SIG-M5 treated with dmso at 0.1 percent for 504 hours (cell line): ENCODE results near the gene JAKMIP1.
"Not testable (repeated sequence)": the region's sequence is repeated elsewhere in the genome, so short reads cannot be mapped to it uniquely, and the experiment has no call there.

Experiments used
- DNase-seq: peaks from one replicate; lab custom pipeline; 2025; ENCODE audit not compliant: unreplicated experiment; lab: John Stamatoyannopoulos, UW

JAKMIP1 gene

GRCh38 chr4:6150046-6150735 lies 50.2 kb downstream of the JAKMIP1 start:
- no peak for DNase-seq

- no peak for DNase-seq
Observed at GRCh38 chr4:6148506-6149205, 51.7 kb downstream of the JAKMIP1 start.

GRCh38 chr4:6147441-6147840 lies 52.9 kb downstream of the JAKMIP1 start:
- no peak for DNase-seq

- no peak for DNase-seq
Observed at GRCh38 chr4:6143603-6144181, 56.7 kb downstream of the JAKMIP1 start.

DNA sequence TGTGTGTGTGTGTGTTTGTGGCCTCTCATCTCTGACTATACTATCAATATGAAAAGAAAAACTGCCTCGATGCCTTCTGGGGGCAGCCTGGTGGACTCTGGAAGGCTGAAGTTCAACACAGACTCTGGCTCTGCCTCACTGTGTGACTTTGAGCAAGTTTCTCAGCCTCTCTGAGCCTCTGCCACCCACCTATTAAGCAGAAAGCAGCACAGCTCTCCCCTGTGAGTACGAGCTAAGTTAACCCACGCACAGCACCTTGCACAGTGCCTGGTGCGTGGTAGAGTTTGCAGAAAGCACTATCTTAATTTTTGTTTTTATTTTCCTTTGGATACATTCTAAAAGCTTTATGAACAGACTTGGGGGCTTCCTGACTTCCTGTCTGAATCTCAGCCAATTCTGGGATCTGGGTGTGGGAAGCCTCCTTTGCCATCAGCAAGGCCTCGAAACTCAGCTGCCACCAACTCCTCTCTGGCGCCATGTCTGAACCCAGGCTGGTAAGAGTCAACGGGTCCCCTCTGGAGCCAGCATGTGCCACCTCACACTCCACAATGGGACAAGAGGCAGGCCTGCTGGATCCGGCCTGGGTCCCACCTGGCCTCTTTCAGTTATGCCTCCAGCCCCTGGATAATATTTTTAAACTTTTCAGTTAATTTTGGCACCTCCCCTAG lies 57.3 kb downstream of the JAKMIP1 start:
- no peak for DNase-seq

DNA sequence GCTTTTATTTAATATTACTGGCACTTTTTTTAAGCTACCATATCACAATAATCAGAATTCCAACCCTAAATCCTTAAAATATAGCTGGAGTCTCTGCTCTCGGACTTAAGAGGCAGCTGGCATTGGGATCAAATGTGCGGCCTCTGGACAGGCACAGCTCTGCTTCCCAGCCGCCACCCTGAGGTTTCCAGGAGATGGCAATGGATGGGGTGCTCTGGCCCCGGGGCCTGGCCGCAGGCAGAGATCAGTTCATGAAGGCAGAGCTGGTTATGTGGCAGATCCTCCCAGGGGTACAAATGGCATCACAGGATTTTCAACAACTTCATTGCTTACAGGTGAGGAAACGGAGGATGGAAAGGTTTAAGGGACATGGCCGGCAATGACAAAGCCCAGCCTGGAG lies 57.8 kb downstream of the JAKMIP1 start:
- DNase-seq = no peak

- DNase-seq = no peak
Observed at GRCh38 chr4:6141554-6141953, 58.8 kb downstream of the JAKMIP1 start.

DNA sequence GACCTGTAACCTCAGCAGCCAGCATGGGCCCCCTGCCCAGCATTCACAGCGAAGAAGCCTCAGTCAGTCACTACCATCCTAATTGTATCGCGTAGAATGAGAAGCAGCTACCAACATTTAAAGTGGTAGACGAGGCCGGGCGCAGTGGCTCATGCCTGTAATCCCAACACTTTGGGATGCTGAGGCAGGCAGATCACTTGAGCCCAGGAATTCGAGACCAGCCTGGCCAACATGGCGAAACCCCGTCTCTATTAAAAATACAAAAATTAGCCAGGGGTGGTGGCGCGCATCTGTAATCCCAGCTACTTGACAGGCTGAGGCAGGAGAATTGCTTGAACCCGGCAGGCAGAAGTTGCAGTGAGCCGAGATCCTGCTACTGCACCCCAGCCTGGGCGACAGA lies 59.3 kb downstream of the JAKMIP1 start:
- not testable (repeated sequence) for DNase-seq

GRCh38 chr4:6137747-6138135 lies 62.6 kb downstream of the JAKMIP1 start:
- DNase-seq = no peak

DNA sequence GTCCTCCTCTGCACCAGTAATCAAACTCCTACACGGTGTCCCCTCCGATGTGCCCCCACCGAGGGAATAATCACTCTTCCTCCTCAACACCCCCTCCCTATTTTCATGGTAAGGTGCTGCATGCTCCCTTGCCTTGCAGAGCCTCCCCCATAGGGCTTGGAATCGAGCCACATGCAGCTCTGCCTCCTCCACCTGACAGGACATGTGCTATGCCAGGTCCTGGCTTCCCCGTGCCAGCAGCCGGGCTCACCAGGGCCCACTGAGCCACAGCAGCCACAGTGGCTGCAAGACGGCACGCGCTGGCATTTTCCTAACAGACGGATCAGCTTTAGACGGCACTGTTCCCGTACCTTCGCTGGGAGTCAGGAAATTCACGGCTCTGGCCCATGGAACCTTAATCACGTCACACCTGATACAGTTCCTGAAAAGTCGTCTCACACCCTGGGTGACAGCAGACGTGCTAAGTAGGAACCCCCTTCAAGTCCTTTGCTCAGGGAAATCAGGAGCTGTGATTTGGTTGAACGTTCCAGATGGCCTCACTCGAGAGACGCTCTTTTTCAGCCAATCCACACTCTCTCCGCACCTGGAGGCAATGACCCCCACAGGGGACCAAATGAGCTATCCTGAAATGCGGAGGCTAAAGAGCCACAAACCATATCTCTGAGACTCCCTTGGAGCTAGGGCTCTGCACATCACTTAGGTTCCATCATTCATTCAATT lies 63.2 kb downstream of the JAKMIP1 start:
- no peak for DNase-seq

DNA sequence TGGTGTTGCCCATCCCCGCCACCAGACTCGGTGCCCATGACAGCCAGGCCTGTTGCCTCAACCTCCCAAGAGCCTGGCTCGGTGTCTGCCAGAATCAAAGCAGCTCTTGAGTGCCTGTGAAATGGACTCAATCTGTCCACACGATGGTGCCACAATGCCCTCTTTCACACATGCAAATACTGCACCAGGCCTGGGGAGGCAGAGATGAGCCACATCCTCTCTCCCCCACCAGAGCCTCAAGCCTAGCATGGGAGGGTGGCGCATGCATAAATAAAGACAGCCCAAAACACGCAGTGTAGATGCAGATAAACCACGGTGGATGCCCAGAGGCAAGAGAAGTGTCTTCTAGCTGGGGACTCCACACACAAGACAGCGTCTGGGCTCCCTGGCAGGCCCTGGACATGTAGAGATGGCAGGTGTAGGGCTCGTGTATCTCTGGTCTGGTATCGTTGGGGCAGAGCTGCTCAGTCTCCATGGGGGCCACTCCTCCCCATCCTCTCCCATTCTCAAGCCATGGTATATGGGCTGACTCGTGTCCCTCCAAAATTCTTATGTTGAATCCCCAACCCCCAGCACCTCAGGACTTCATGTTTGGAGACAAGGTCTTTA lies 65.6 kb downstream of the JAKMIP1 start:
- no peak for DNase-seq

DNA sequence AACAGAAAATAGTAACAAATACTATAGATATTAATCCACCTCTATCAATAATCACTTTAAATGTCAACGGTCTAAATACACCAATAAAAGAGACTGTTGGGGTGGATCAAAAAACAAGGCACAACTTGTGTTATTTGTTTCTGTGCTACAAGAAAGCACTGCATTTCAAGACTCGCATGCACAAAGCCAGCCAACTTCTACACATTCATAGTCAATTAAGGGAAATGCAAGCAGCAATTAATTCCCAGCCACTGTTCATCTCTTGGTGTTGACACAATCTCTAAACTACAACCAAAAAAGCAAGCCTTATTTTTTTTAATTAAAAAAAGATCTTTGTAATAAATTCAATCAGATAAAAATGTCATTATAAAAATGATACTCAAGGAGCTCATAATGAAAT lies 67.6 kb downstream of the JAKMIP1 start:
- DNase-seq = no peak

DNA sequence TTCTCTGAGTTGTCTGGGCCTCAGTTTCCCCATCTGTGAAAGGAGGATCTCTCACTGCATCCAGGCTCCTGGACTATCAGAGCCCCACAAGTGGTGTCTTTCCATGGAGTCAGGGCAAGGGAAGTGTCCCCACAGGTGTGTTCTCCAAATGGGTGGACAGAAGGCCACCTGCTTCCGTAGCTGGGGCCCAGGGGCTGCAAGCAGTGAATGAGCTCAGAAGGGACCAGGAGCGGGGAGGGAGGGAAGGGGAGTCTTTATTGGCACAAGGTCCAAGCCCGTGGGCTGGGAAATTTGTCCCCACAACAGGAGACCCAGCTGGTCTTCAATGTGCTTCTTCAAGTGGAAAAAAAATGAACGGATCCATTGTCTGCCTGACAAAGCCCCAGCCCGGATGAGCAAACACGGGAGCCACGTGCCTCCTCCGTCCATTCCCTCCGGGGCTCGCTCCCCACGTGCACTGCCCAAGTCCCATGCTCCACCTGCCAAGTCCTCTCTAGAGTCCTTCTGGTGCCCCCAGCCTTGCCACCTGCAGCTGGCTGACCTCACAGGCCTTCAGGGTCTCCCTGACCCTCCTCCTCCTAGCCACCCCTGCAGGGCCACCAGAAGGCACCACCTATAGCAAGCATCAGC lies 72.0 kb downstream of the JAKMIP1 start:
- DNase-seq = no peak

DNA sequence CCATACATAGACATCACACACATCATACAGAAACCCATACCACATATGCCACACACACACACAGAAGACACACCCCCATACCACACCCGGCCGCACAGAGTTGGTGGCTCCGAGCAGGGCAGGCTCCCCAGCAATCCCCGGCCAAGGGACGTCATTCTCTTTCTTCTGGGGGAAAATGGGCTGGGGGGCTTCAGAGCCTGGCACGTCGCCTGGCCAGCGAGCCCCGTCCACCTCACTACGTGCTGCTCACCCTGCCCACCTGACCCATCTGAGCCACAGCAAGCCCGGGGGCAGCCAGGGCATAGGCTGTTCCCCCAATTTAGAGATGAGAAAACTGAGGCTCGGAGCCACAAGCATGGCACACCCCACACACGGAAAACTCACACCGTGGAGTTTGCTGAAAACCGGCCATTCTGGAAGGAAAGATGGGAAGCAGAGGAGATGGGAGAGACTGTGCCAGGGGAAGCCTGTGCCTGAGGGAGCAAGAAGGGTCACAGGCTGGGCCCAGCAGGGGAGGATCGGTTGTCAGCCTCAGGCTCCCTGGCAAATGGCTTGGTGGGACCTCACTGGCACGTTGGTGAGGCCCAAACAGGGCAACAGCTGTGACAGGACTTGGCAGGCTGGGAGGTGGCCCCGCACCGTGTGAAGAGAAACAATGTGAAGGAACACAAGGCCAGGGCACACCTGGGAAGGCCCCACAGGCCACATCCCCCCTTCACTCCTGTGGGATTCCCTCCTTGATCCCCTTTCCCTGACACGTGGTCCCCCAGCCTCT lies 73.2 kb downstream of the JAKMIP1 start:
- DNase-seq = no peak

DNA sequence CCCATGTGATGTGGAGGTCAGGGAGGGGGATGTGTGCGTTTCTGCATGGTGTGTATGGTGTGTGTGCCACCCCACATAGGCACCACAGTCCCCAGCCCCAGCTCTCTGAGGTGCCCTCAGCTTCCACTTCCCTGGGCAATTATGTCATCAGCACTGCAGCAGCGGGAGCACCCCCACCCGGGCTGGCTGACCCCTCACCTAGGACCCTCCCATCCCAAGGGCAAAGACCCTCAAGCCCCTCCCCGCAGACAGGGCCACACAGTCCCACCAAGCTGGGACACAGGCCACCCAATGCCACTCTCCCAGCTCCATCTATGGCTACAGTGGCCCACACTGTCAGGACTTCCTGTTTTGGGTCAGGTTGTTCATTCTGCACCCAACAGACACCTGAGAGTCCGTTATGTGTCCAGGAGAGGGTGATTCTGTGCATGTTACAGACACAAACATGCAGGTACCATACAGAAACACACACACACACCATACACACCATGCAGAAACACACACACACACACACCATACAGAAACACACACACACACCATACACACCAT lies 75.2 kb downstream of the JAKMIP1 start:
- DNase-seq = no peak

DNA sequence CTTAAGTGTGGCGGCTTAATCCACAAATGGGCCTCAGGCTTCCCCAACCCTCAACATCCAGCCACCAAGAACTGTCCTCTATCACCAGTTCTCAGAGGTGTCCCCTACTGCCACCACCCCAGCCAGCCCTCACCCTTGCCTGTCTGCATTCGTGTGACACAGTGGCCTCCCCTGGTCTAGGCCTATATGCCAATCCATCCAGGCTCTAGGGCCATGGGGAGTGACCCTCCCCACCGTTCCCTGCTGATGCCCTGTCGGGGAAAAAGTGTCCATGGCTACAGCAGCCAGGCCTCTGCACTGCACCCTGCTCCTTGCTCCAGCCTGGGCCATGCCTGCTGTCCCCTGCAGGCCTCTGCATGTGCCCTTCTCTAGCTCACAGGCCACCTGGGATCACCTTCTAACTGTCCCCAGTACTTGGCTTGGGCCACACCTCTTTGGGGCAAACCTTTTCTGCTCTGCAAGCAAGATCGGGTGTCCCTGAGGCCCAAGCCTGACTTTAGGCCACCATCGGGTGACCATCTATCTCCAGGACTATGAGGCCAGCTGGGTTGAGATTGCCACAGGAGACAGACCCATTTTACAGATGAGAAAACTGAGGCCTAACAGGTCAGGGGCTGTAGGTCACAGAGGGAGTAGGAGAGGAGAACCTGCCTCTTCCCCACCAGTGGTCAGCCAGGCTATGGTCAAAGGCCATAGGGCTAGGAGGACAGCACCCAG lies 75.8 kb downstream of the JAKMIP1 start:
- no peak for DNase-seq

DNA sequence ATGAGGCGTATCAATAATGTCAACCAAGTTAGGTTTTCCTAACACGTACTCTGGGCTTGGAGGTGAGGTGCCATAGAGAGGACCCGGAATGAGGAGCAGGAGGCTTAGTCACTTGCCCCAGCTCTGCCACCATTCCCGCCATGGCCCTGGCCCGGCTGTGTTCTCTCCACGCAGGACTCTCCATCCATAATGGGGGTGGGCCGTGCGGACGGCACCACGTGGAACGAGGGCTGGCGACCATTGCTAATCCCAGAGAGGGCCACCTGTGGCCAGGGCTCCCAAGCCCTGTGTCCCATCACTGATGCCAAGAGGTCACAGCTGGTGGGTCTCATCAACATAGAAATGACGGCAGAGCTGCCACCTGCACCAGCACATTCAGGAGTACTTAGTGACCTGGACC lies 76.4 kb downstream of the JAKMIP1 start:
- DNase-seq = no peak

DNA sequence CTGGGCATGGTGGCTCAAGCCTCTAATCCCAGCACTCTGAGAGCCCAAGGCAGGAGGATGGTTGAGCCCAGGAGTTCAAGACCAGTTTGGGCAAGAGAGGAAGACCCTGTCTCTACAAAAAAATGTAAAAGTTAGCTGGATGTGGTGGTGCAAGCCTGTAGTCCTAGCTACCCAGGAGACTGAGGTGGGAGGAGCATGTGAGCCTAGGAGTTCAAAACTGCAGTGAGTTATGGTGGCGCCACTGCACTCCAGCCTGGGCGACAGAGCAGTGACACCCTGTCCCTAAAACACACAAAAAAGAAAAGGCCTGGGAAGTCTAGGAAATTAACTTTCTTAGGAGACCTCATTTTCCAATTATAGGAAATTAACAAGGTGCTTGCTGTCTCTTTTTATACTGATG lies 76.8 kb downstream of the JAKMIP1 start:
- DNase-seq = no peak

GRCh38 chr4:6123116-6123515 lies 77.2 kb downstream of the JAKMIP1 start:
- DNase-seq = no peak
